Keratinocyte (primary cell): ENCODE results near the gene NUMB. TPM values are rescaled to one million over a fixed set of nuclear protein-coding genes. Genes with fewer than 3 reads are reported as not detected.
"Not testable (repeated sequence)": the region's sequence is repeated elsewhere in the genome, so short reads cannot be mapped to it uniquely, and the experiment has no call there.

Experiments used
- DNase-seq: peaks from one replicate; pipeline ENCODE4 v3.0.0-alpha.2; 2011; ENCODE audit warnings: low read depth, missing footprints, low spot score
- FAIRE-seq: peaks from 2 replicates; lab custom pipeline; 2011; peaks lifted over from hg19 to GRCh38; lab: Jason Lieb, UNC
- H2AFZ ChIP-seq: 2 replicates; pipeline ENCODE4 v1.6.0; 2012; ENCODE audit warnings: low read length, control low read depth, inconsistent platforms; ENCODE audit not compliant: control insufficient read depth
- H3K27ac ChIP-seq: 2 replicates; pipeline ENCODE4 v1.5.1; 2011; ENCODE audit warnings: low read length; ENCODE audit not compliant: control insufficient read depth, insufficient read depth
- H3K27me3 ChIP-seq: 3 replicates; pipeline ENCODE4 v1.6.0; 2011; ENCODE audit warnings: low read length; ENCODE audit not compliant: control insufficient read depth, insufficient read depth; ENCODE audit errors: extremely low read depth
- H3K36me3 ChIP-seq, 2 experiments: 2 replicates in 1 of 2; 3 replicates in 1 of 2; pipeline ENCODE4 v1.5.1; 2011; ENCODE audit warnings: low read length in 2 of 2, mild to moderate bottlenecking in 1 of 2; ENCODE audit not compliant: control insufficient read depth in 2 of 2, insufficient read depth in 2 of 2; ENCODE audit errors: extremely low read depth in 1 of 2
- H3K4me1 ChIP-seq: 3 replicates; pipeline ENCODE4 v1.5.1; 2011; ENCODE audit warnings: low read length; ENCODE audit not compliant: control insufficient read depth, insufficient read depth; ENCODE audit errors: extremely low read depth
- H3K4me2 ChIP-seq: 3 replicates; pipeline ENCODE4 v1.6.0; 2011; ENCODE audit warnings: low read depth, low read length; ENCODE audit not compliant: control insufficient read depth, insufficient read depth; ENCODE audit errors: extremely low read depth
- H3K4me3 ChIP-seq, 3 experiments: fragments of 200-600 bp in 1 of 3; sonication (generic) in 1 of 3; 2 replicates in 2 of 3; 3 replicates in 1 of 3; pipeline ENCODE4 v1.5.1; 2011 to 2016; ENCODE audit warnings: low read length in 3 of 3, mild to moderate bottlenecking in 3 of 3, control low read depth in 2 of 3, inconsistent platforms in 1 of 3, low read depth in 1 of 3, mixed read lengths in 1 of 3, mixed run types in 1 of 3, moderate library complexity in 1 of 3; ENCODE audit not compliant: control insufficient read depth in 2 of 3, insufficient read depth in 2 of 3; ENCODE audit errors: extremely low read depth in 1 of 3
- H3K79me2 ChIP-seq: 2 replicates; pipeline ENCODE4 v1.6.0; 2012; ENCODE audit warnings: low read length; ENCODE audit not compliant: control insufficient read depth, insufficient read depth
- H3K9ac ChIP-seq: 3 replicates; pipeline ENCODE4 v1.6.0; 2011; ENCODE audit warnings: low read length; ENCODE audit not compliant: control insufficient read depth, insufficient read depth; ENCODE audit errors: extremely low read depth
- H3K9me1 ChIP-seq: 3 replicates; pipeline ENCODE4 v1.6.0; 2011; ENCODE audit warnings: low read length; ENCODE audit not compliant: control insufficient read depth, insufficient read depth; ENCODE audit errors: extremely low read depth
- H3K9me3 ChIP-seq: 2 replicates; pipeline ENCODE4 v1.5.1; 2012; ENCODE audit warnings: low read depth, low read length; ENCODE audit not compliant: control insufficient read depth
- H4K20me1 ChIP-seq: 3 replicates; pipeline ENCODE4 v1.6.0; 2011; ENCODE audit warnings: low read length; ENCODE audit not compliant: control insufficient read depth, insufficient read depth; ENCODE audit errors: extremely low read depth
- EZH2 ChIP-seq: IDR thresholded peaks from one replicate; pipeline ENCODE4 v1.6.1; 2012; ENCODE audit warnings: inconsistent platforms, mild to moderate bottlenecking, low read length, moderate library complexity
- dilution Hi-C: fragments of 300-500 bp; cut with MboI; formaldehyde crosslinking; loops from one replicate; pipeline ENCODE4 v1.7.0; 2020; ENCODE audit warnings: low sequenced_read_pairs; ENCODE audit not compliant: extremely low pct_ligation_motif_present
- polyA plus RNA-seq, 5 experiments: library from polyadenylated mRNA; depleted of rRNA in 3 of 5; stranded (reverse) in 3 of 5; stranded (forward) in 1 of 5; unstranded in 1 of 5; fragments of >200 nt; gene quantifications; 1 replicate in 1 of 5; 2 replicates in 3 of 5; 3 replicates in 1 of 5; pipeline versions ENCODE4 v1.2.1 to v1.2.3, GENCODE V29; 2011 to 2012; ENCODE audit warnings: missing spikeins in 2 of 5, low read depth in 1 of 5, low replicate concordance in 1 of 5
- TF ChIP-seq, protein P1 (sequence below), 3 experiments: IDR thresholded peaks in 1 of 3; conservative IDR thresholded peaks in 1 of 3; optimal IDR thresholded peaks in 1 of 3; 2 replicates in 2 of 3; 3 replicates in 1 of 3; pipeline versions ENCODE3 to v1.5.1; 2011; ENCODE audit warnings: low read length in 3 of 3, mild to moderate bottlenecking in 3 of 3, moderate library complexity in 2 of 3, control low read depth in 1 of 3, inconsistent platforms in 1 of 3; ENCODE audit not compliant: insufficient read depth in 2 of 3; ENCODE audit errors: extremely low read depth in 1 of 3

NUMB gene
- polyA plus RNA-seq, 1 donor (not counting 4 experiments of a cell fraction or from before 2014, with no cell fraction given), result 110 TPM

- no peak overlapping the region for H3K4me2 ChIP-seq
- no peak for TF ChIP-seq EZH2
- TF ChIP-seq, protein P1, sequence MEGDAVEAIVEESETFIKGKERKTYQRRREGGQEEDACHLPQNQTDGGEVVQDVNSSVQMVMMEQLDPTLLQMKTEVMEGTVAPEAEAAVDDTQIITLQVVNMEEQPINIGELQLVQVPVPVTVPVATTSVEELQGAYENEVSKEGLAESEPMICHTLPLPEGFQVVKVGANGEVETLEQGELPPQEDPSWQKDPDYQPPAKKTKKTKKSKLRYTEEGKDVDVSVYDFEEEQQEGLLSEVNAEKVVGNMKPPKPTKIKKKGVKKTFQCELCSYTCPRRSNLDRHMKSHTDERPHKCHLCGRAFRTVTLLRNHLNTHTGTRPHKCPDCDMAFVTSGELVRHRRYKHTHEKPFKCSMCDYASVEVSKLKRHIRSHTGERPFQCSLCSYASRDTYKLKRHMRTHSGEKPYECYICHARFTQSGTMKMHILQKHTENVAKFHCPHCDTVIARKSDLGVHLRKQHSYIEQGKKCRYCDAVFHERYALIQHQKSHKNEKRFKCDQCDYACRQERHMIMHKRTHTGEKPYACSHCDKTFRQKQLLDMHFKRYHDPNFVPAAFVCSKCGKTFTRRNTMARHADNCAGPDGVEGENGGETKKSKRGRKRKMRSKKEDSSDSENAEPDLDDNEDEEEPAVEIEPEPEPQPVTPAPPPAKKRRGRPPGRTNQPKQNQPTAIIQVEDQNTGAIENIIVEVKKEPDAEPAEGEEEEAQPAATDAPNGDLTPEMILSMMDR (optimal IDR thresholded peaks at IDR 0.05 in 1 of 3, IDR thresholded peaks at IDR 0.05 in 1 of 3, conservative IDR thresholded peaks at IDR 0.05 in 1 of 3; ENCODE audit: extremely low read depth in 1 of 3, insufficient read depth in 2 of 3, low read length in 3 of 3), result no peak
- FAIRE-seq (no peak), DNase-seq (no peak)
- H2AFZ ChIP-seq, result no peak overlapping the region
- no peaks in the 10 kb centered on the region for H3K36me3 ChIP-seq
- H3K27ac ChIP-seq, result no peak overlapping the region
- no peaks in the 10 kb centered on the region for H3K9me3 ChIP-seq
- no peaks in the 10 kb centered on the region for H3K27me3 ChIP-seq
- H3K9me1 ChIP-seq, result no peaks in the 10 kb centered on the region
- no peaks in the 10 kb centered on the region for H3K79me2 ChIP-seq
- H3K4me3 ChIP-seq, result no peak overlapping the region
- dilution Hi-C loops, result no loop called here
- H3K9ac ChIP-seq, result no peak overlapping the region
- H3K4me1 ChIP-seq, result no peaks in the 10 kb centered on the region
- no peaks in the 10 kb centered on the region for H4K20me1 ChIP-seq
These were observed 146.7 kb downstream of the NUMB start for GRCh38 chr14:73311708-73312030.

DNA sequence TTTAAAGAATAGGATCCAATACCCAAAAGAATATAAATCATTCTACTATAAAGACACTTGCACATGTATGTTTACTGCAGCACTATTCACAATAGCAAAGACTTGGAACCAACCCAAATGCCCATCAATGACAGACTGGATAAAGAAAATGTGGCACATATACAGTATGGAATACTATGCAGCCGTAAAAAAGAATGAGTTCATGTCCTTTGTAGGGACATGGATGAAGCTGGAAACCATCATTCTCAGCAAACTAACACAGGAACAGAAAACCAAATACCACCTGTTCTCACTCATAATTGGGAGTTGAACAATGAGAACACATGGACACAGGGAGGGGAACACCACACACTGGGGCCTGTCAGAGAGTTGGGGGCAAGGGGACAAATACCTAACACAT, 149.1 kb downstream of the NUMB start:
- H4K20me1 ChIP-seq, H3K4me3 ChIP-seq, H3K9me3 ChIP-seq, H3K9me1 ChIP-seq, dilution Hi-C loops, H3K4me2 ChIP-seq, H3K27ac ChIP-seq, H3K4me1 ChIP-seq, H3K36me3 ChIP-seq, FAIRE-seq, DNase-seq, H3K27me3 ChIP-seq, H2AFZ ChIP-seq, H3K79me2 ChIP-seq, H3K9ac ChIP-seq: not testable (repeated sequence)

DNA sequence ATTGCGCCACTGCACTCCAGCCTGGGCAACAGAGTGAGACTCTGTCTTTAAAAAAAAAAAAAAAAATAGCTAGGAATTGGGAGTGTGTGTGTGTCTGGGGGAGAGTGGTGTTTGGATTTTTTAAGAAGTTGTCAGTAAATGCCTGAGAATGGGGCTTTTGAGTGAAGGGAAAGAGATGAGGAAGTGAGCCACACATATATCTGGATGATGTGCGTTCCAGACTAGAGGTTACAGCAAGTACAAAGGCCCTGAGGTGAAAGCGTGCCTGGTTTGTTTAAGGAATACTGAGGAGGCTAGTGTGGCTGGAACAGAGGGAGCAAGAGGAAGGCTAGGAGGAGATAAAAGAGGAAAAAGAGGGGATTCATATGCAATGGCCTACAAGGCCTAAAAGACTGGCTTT, 151.1 kb downstream of the NUMB start:
- Histone ChIP-seq H3K27me3 (no peaks in the 10 kb centered on the region), H3K9me3 (no peaks in the 10 kb centered on the region), H3K9ac (no peak overlapping the region), H3K4me2 (no peak overlapping the region), H4K20me1 (no peaks in the 10 kb centered on the region), H3K36me3 (peaks cover 0 to 2% of the 10 kb centered on the region in 2 experiments), H3K27ac (no peak overlapping the region), H3K9me1 (no peaks in the 10 kb centered on the region), H3K79me2 (no peaks in the 10 kb centered on the region), H2AFZ (no peak overlapping the region), H3K4me1 (no peaks in the 10 kb centered on the region), H3K4me3 (no peak overlapping the region)
- DNase-seq (no peak), FAIRE-seq (no peak)
- TF ChIP-seq EZH2, result no peak
- TF ChIP-seq, protein P1 (optimal IDR thresholded peaks at IDR 0.05 in 1 of 3, IDR thresholded peaks at IDR 0.05 in 1 of 3, conservative IDR thresholded peaks at IDR 0.05 in 1 of 3; ENCODE audit: extremely low read depth in 1 of 3, insufficient read depth in 2 of 3, low read length in 3 of 3), result no peak
- dilution Hi-C loops, result no loop called here
